Eye (tissue), 1 donor: Measurements from ENCODE around the gene GSG1.
A peak's percentile ranks its signal among the peaks of the same experiment; 100 is the strongest.

Source experiments
- DNase-seq: peaks from one replicate; pipeline ENCODE4 v3.0.0-alpha.2; 2015

The GSG1 gene

DNA sequence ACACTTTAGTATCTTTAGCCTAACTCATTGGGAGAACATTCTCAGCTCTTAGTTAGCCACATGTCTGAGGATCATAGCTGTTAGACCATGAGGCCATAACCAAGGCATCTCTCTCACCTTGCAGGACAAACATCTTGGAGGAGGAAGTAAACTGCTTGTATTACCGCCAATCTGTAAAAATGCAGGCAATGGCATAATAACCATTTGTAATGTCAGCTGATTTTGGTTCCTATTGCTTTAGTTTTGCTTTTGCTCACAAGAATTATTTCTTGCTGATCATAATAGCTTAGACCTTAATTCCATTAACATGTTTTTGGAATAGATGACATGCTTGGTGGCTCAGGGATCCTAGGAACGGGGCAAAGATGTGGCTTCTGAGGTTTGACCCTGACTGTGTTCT, 16.4 kb upstream of the GSG1 start:
- DNase-seq = no peak

DNA sequence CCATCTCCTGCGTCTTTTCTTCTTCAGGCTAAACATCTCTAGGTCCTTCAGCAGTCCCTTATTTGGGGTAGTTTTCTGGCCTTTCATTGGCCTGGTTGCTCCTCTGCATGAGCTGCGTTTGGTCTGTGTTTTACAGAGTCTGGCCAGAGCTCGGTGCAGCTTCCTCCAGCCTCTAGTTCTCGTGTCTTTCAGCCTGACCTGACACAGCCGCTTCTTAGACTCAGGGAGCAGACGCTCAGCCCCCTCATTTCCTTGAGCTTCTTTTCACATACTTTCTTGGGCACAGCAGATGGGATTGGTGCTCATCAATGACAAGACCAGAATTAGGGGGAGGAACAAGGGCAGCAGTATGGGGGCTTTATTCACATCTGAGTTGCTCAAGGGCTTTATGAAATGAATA, 13.6 kb upstream of the GSG1 start:
- peak; percentile 58 for DNase-seq

DNA sequence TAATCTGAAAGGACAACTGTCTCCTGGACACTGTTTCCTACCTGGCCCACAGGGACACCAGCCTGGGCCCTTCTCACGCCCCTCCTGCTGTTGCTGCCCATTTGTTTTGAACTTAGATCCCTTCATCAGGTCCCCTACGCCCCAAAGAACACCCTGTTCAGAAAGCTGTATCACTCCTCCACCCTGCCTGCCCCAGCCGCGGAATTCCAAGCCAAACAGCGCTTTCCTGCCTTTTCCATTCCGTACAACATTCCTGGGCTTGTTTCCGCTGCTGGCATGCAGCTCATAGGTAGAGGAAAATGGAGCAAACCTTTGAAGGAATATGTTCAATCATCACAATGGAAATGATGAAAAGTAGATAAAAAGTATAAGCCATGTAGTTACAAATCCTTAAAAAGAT, 12.8 kb upstream of the GSG1 start:
- no peak for DNase-seq

DNA sequence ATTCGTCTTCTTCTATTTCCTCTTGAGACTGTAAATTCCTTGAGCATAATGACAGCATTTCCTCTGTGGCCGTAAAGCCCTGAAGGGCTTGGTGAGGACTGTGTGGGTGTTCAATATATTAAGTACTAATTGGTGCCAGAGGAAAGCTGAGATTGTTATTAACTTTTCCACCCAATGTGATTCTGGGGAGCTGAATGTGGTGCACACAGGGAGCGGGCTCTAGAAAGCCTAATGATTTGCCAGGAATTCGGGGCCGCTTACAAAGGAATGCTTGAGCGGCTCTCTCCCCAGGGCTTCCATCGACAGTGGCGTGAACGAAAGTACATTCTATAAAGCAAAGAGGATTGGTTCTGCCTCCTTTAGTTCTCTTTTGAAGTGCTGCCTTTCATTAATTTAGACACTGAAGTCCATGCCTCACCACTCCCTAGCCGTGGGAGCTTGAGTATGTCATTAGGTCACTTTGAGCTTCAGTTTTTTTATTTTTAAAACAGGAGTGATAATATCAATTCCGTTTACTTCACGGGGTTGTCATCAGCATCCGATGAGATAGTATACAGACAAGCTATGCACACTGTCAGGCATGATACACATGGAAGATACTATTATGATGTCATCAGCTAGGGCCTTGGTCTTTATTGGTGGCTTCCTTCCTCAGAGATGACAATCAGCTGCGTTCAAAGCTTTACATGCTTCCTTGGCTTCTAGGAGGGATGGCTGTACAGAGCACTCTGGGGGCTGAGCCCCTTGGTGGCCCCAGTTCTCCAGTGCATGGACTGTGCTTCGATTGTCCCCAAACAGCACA, 11.0 kb upstream of the GSG1 start:
- DNase-seq = peak; percentile 91

DNA sequence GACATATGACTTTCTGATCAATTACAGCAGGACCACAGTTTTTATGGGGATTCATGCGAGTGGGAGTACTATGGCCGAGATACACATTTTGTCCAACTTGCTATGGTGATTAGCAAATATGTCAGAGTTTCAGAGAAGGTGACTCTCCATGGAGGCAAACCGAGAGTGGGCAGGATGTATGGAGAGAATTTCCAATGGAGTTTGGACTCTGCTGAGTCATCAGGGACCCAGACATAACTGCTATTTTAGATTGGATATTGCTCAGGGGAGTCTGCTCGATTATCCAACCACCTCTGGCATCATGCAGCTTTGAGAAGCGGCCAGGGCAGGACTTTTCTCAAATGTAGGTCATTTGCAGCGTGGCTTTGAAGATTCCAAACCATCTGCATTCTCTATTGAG, 9.5 kb upstream of the GSG1 start:
- DNase-seq = no peak

DNA sequence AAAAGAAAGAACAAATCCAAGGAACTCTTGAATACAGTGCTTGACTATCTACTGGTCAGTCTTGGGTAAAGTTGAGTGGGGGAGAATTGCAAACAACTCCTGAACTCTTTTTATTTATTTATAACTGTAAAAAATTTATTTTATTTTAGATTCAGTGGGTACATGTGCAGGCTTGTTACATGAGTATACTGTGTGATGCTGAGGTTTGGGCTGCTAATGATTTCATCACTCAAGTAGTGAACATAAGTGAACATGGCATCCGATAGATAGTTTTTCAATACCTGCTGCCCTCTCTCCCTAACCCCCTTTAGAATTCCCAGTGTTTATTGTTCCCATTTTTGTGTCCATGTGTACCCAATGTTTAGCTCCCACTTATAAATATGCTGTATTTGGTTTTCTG, 3.2 kb upstream of the GSG1 start:
- no peak for DNase-seq

DNA sequence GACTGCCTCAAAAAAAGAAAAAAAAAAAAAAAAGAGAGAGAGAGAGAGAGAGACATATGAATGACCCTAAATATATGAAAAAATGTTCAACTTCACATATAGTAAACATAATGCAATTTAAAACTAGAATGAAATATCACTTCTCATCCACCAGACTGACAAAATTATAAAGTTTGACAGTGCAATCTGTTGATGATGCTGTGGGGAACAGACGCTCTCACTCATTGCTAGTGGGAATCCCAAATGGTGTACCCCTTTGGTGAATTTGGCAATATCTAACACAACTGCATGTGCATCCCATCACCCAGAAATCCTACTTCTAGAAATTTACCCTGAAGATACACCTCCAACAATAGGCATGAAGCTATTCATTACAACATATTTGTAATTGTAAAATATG, 2.3 kb upstream of the GSG1 start:
- DNase-seq = no peak

DNA sequence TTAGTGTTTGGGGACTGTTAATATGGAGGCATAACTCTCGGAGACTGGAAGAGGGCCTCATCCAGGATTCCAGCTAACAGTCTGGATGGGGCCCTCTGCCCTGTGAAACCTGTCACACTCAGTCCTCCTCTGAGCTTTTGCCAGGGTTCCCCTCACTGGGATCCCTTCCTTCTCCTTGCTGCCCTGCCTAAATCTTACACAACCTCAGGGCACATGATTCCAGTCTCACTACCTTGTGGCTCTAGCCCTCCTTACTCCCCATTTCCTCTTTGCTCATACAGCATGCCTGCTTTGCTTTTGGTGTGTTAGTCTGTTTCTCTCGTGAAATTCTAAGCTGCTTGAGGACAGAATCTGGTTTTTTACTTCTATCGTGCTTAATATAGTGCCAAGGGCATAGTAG, 942 bp upstream of the GSG1 start:
- no peak for DNase-seq

DNA sequence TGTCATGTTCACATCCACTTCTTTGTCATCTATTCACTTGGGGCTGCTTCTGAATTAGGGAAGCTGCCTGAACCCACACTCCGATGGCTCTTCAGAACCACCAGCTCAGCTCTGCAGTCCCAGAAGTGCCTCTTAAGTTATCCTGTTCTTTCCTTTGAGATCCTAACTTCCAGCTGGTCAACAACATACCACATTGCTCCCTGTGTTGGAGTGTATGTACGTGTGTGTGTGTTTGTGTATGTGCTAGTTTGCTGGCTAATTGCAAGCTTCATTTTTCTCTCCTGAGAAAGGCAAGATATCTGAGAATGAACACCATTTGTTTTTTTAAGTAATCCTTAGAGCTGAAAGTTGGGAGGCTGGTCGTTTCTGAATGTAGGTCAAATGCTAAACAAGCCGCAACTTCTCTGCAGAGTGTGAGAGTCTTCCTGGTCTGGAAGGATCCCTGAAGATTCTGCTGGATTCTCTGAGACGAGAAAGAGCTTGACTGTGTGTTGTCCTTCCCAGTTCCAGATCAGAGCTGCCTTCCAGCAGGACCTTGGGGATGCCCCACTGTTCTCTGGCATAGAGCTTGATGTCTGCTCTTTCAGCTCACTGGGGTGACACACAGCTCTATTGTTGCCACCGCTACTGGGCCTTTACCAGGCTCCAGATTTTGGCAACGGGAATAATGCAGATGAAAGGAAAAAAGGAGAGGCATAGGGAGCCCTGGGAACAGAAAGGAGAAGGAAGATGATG, 839 bp downstream of the GSG1 start:
- peak; percentile 63 for DNase-seq

DNA sequence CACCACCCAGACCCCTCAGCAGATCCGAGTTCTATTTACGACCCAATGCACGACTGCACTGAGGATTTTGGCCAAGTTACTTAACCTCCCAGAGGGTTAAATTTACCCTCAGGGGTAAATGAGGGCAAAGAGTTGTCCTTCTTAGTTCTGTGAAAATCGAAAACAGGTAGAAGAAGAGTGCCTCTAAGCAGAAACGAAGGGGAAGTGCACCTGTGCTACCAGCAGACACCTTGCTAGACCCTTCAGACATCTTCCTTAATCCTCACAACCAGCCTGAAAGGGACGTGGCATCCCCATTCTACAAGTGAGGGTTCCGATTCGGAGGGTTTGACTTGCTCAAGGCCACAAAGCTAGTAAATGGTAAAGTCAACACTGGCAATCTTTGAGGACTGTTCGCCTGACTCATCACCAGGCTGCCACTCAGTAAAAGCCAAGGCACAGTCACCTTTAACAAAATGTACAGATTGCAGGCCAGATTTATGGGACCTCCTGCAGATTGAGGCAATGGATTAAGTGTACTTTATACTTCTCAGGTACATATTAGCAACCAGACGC, 1.6 kb downstream of the GSG1 start:
- no peak for DNase-seq

DNA sequence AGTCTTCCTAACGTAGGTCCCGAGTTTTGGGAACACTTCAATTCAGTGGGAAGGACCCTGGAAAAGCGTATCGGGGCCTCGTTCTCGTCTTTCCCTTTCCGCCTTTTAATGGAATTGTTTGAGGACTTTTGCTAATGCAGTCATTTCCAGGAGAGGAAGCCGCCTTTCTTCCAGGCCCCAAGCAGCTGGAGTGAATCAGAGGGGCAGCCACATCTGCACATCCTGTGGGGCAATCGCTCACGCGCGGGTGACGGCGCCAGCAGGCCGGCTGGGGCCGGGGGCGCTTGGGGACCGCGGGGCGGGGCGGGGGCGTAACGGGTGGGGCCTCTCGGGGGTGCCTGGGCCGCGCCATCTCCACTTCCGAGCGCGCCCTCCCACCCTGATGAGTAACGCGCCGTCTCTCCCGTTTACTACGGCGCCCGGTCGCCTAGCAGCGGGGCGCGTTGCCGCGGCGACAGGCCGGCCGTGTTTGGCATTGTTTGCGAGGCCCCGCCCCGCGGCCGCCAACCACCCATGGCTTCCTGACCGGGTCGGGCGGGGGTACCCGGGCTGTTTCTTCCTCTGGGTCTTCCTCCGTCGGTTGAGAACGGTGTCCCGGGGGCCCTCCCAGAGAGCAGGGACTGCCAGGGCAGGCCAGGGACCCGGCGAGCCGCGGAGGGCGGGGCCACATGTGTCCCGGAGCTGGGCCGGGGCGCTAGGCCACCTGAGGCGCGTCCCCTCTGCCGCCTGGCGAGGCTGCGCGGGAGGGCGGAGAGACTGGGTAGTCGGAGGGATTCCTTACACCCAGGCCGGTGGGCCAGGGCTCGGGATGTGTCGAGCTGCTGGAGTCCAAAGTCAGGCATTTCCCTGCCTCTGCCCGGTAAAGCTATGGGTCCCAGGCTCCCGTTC, 2.3 kb downstream of the GSG1 start:
- DNase-seq = peak; percentile 96

DNA sequence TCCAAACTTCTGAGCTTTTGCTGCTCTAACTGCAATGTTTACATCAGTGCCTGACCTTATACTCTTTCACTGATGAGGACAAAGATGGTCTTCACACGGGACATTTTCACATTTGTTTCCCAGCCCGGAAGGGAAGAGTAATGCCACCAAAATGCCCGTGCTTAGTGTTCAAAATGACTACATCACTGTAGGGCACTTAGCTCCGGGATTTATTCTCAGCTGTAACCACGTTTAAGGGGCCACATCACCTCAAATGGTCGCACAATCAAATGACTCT, 2.9 kb downstream of the GSG1 start:
- DNase-seq = no peak

DNA sequence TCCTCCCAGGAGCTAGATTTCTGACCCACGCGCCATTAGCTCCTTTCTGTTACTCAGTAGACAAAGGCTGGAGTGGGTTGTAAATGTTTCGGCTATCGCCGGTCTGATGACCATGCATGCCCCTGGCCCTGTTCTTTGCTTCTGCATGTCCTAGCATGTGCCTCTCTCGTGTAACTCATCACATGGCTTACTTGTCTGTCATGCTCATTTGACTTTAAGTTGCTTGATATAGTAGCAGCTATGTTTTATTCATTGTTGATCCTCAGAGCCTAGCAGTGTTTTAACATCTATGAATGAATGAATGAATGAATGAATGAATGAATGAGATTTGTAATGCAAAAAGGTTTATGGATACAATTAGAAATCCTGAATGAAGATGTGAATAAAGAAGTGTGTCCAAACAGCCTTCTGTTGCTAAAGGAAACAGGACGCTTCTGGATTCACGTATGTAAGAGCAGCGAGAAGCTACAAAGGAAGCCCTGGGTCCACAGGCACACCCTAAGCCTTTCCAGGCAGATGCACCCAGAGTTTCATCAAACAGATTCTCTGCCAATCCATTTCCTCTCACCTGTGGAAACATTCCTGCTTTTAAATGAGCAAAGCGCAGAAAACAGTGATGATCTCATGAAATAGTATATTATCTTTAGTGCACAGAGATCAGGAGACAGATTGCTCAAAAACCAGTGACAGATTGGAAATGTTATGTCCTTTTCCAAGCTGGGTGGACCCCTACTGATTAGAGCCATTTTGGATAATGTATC, 3.4 kb downstream of the GSG1 start:
- peak; percentile 55 for DNase-seq

DNA sequence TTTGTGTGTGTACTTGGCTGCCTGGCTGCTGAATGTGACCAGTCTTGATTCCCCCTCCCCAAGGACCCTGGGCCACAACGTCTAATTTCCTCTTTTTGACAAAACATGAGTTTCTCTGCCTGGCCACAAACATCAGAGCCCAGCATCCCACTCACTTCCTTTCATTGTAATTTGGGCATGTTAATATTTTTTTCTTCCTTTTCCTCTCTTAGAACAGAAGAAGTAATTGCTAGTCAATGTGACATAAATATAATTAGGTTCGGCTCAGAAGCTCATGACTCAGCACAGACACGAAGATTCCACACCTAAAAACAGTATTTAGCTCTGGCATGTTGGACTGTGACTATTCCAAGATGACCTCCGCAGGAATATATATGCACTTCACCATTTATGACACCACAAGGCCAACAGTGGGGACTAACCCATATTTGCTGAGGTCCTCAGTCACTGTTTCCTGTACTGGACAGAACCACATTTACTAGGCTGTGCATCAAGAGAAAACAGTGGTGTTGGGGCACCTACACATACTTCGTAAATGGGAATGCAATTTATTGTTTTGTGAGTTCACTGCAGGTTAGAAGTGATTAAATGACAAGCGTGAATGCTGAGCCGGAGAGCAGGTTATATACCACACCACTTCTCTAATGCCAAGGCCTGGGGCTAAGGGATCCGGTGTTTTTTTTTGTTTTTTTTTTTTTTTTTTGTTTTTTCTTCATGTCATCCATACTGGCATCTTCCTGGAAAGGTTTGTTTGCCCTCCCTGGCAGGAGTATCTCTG, 4.2 kb downstream of the GSG1 start:
- peak; percentile 47 for DNase-seq

DNA sequence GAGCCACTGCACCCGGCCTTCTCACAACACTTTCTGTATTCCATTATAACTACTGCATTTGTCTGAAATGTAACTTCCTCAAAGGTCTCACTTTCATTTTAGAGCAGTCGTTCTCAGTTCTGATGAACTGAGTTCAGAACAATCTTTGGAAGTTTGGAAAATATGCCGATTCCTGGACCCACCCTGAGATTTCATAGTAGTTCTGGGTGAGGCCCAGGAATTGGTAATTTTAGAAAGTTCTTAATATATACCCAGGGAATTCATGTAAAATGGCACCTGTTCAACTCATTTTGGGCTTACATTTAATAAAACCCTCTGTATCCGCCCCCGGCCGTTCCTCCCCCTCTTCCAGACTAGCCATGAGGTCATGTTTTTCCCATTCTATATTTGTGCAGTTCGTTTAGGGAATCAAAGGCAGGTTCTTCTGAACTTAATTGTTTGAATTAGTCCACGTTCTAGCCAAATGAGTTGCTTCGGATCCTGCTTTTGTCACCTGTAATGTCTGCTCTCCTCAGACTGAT, 5.9 kb downstream of the GSG1 start:
- no peak for DNase-seq

DNA sequence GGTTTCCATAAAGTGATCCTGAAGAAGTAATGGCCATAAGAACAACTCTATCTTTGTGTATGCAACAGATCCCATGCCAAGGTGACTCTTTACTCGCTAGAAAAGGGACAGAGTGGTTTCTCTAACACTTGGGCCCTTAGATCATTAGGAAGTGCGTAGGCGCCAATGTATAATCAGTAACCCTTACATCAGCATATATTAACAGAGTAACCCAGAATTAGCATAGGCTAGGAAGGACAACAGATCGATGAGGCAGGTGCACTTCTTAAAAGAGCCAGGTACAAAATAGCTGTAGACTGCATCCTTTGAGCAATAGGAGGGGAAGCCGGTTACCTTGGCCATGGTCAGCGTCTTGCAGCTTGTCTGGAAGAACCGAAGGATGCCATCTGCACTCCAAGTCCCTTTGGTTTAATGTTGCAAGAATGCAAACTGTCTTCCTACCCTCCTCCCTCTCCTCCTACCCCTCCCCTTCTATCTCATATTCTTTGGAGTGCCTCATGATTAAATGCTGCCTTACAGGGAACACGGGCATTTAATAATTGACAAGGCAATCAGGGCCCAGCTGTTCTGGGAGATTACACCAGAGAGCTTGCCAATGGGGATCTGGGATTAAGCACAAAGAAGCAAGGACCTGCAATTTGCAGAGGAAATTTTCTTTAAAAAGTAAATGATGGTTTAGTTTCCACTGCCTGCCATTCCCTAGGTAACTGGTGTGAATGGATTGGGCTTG, 8.0 kb downstream of the GSG1 start:
- peak; percentile 75 for DNase-seq

DNA sequence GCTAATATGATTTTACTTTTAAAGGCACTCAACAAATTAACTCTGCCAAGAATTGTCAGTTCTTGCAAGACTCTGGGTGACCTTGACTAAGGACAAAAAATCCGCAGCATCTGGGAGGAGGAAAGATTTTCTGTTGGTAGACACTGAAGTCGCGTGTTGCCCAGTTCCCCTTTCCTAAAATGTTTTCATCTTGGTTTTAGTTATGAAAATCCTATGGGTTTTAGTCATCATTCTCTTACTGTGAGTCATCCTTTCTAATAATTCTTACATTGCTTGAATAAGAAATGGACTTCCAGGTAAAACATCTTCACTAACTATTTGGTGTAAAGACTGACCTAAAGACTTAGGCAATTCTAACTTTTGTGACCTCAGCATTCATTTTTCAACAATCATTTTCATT, 9.1 kb downstream of the GSG1 start:
- no peak for DNase-seq

DNA sequence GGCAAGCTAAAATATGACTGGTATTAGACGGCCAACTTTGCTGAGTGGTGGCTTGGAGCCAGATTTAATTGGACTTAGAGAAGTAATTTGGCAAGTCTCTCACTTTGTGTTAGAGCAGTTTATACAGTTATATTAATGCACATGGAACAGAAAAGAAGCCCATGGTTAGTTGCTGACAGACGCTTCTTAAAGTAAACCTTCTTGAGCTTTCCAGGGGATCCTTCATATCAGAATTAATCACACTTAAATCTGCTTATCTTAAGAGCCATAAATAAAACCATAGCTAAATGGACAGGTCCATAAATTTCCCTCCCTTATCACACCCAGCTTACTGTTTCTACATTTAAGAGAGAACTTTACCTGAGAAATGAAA, 9.6 kb downstream of the GSG1 start:
- DNase-seq = no peak

DNA sequence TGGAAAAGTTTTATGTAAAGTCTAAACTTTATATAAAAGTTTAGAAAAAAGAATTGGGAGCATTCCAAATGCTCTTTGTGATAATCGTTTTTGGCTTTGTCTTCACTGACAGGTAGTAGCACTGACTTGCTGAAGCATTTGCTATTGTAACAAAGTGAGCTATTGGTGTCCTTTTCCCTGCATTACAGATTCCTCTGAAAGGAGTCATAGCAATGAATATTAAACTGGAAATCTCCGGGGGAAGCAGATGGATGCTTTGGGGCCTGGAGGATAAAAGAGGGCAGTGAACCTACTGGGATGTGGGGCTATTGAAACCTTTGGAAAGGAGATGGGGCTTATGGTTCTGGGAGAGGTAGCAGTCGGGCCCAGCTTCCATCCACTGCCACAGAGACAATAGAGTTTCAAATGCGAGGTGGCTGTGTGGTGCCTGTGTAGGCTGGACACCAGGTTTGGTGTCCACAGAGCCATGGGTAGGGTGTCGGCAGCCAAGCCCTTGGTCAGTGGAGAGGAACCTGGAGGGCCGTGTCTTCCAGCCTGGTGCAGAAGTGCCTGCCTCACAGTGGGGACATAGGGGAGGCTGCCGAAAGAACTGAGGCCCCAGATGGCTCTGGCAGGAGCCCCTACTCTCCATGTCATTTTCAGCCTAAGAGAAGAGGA, 10.1 kb downstream of the GSG1 start:
- DNase-seq = no peak

DNA sequence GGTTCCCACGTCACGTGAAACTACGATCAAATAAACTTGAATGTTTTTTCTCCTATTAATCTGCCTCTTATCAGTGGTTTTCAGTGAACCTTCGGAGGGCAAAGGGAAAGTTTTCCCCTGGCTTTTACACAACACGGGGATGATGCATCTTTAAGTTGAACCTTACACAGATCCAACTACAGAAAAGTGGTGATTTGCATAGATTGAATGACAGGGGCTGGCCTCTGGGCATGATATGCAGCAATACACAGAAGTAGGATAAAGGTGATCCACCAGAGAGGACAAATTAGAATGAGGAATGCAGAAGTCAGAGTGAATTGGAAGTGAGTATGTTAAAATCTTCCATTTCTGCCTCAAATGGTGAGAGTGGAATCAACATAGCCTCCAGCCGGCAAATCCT, 11.6 kb downstream of the GSG1 start:
- DNase-seq = no peak
